Smooth muscle cell (in vitro differentiated cells): ENCODE data around the gene EIF6. TPM values are rescaled to one million over a fixed set of nuclear protein-coding genes. Genes with fewer than 3 reads are reported as not detected.

Experiments
- DNase-seq: peaks from one replicate; lab custom pipeline; 2025; ENCODE audit not compliant: unreplicated experiment; lab: John Stamatoyannopoulos, UW
- H2AFZ ChIP-seq: fragments of 200-600 bp; sonication (generic); 2 replicates; pipeline ENCODE4 v1.6.0; 2016; ENCODE audit warnings: antibody characterized with exemption, low read depth, mild to moderate bottlenecking
- H3F3A ChIP-seq: fragments of 200-600 bp; sonication (generic); 2 replicates; pipeline ENCODE4 v1.6.0; 2017; ENCODE audit warnings: antibody characterized with exemption, low read depth
- H3K27ac ChIP-seq: fragments of 200-600 bp; sonication (generic); 2 replicates; pipeline ENCODE4 v1.5.1; 2016; ENCODE audit warnings: low read depth, mild to moderate bottlenecking
- H3K27me3 ChIP-seq: fragments of 200-600 bp; sonication (generic); 2 replicates; pipeline ENCODE4 v1.6.1; 2016; ENCODE audit warnings: low read depth, mild to moderate bottlenecking
- H3K36me3 ChIP-seq: fragments of 200-600 bp; sonication (generic); 2 replicates; pipeline ENCODE4 v1.5.1; 2016; ENCODE audit warnings: low read depth
- H3K4me1 ChIP-seq: fragments of 200-600 bp; sonication (generic); 2 replicates; pipeline ENCODE4 v1.5.1; 2016; ENCODE audit warnings: low read depth
- H3K4me2 ChIP-seq: fragments of 200-600 bp; sonication (generic); 2 replicates; pipeline ENCODE4 v1.6.0; 2016; ENCODE audit warnings: mild to moderate bottlenecking
- H3K4me3 ChIP-seq: fragments of 200-600 bp; sonication (generic); 2 replicates; pipeline ENCODE4 v1.5.1; 2016; ENCODE audit warnings: mild to moderate bottlenecking
- H3K79me2 ChIP-seq: fragments of 200-600 bp; sonication (generic); 2 replicates; pipeline ENCODE4 v1.6.0; 2016; ENCODE audit warnings: low read depth, mild to moderate bottlenecking
- H3K9ac ChIP-seq: fragments of 200-600 bp; sonication (generic); 2 replicates; pipeline ENCODE4 v1.6.0; 2016; ENCODE audit warnings: low read depth
- H3K9me3 ChIP-seq: fragments of 200-600 bp; sonication (generic); replicated peaks from 2 replicates; pipeline ENCODE4 v1.5.1; 2016; ENCODE audit warnings: low read depth
- H4K20me1 ChIP-seq: fragments of 200-600 bp; sonication (generic); 2 replicates; pipeline ENCODE4 v1.6.0; 2016; ENCODE audit warnings: low read depth
- WGBS: methylation state at CpG from one replicate; pipeline ENCODE4 v1.1.7; 2016; ENCODE audit warnings: low lambda C conversion rate; 5-methylcytosine and 5-hydroxymethylcytosine counted together
- polyA plus RNA-seq: library from polyadenylated mRNA; unstranded; fragments of >200 nt; fragmentation: Nextera tagmentation; extraction: Ambion mirVana; gene quantifications from 2 replicates; pipeline ENCODE4 v1.2.1, GENCODE V29; 2016
- total RNA-seq: library from RNA; depleted of rRNA; stranded (reverse); fragments of >200 nt; gene quantifications from 2 replicates; pipeline ENCODE4 v1.2.3, GENCODE V29; 2014
- TF ChIP-seq, protein P1 (sequence below): fragments of 200-600 bp; sonication (generic); IDR thresholded peaks from 2 replicates; pipeline ENCODE4 v1.5.1; 2017; ENCODE audit warnings: borderline replicate concordance, mild to moderate bottlenecking, antibody characterized with exemption; ENCODE audit not compliant: insufficient read depth, poor library complexity, severe bottlenecking

The EIF6 gene
- total and polyA plus RNA-seq, 2 experiments from 2014 or later, result 110 to 179 TPM

DNA sequence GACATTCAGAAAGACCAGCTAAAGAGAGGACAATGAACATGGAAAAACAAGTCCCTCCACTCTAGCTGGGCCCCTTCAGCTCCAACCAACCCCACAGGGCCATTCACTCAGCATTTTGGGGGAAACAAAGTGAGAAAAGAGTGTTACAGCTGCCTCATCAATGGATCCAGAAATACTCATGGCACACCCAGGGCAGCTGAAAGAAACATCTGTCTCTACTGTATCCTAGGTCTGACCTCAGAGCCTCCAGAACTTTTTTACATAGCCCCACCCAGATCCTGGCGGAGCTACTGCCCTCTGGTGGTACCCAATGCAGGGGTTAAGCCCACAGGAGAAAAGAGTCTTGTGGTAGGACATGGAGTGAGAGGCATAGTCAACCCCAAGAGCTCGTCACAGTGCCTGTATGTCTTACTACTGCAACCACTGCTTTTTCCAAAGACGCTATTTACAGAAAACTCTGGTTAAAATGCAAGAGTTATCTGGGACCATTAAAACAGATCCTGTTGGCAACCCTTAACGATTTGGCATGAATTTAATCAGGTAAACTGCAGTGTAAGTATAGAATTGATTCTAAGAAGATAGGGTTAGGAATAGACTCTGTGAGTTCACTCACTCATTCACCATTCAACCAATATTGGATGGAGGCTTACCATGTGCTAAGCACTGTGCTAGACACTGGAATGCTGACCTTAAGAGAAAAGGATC, 45.0 kb upstream of the EIF6 start:
- Histone ChIP-seq H3F3A (peaks cover 22% of the 10 kb centered on the region), H3K9me3 (no peaks in the 10 kb centered on the region), H3K4me1 (peaks cover 9% of the 10 kb centered on the region), H3K27me3 (no peaks in the 10 kb centered on the region), H3K9ac (no peak overlapping the region), H3K36me3 (no peaks in the 10 kb centered on the region), H2AFZ (no peak overlapping the region), H3K79me2 (no peaks in the 10 kb centered on the region), H3K4me3 (no peak overlapping the region), H3K4me2 (peak overlapping the region; percentile 20), H4K20me1 (no peaks in the 10 kb centered on the region), H3K27ac (peak overlapping the region; percentile 75)
- 60% methylated on average over 4 of the region's 4 CpGs for WGBS
- TF ChIP-seq, protein P1, sequence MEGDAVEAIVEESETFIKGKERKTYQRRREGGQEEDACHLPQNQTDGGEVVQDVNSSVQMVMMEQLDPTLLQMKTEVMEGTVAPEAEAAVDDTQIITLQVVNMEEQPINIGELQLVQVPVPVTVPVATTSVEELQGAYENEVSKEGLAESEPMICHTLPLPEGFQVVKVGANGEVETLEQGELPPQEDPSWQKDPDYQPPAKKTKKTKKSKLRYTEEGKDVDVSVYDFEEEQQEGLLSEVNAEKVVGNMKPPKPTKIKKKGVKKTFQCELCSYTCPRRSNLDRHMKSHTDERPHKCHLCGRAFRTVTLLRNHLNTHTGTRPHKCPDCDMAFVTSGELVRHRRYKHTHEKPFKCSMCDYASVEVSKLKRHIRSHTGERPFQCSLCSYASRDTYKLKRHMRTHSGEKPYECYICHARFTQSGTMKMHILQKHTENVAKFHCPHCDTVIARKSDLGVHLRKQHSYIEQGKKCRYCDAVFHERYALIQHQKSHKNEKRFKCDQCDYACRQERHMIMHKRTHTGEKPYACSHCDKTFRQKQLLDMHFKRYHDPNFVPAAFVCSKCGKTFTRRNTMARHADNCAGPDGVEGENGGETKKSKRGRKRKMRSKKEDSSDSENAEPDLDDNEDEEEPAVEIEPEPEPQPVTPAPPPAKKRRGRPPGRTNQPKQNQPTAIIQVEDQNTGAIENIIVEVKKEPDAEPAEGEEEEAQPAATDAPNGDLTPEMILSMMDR, result peak; percentile 50
- no peak for DNase-seq

DNA sequence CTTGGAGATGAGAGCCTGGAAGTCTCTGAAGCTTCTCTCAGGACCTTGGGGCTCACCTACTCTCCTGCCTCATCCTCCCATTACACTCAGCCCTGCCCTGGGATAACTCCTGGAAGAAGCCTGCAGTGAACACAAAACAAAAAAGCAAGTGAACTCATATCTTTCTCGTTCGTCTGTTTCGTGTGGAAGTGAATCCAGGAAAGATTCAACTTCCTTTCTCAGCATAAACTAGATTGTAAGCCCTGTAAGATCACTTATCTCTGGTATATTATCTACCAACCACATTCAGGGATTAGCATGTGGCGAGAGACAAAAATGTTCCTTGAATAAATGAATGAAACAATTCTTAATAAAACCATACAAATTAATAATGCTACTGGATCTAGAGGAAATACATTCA, 44.1 kb upstream of the EIF6 start:
- no peaks in the 10 kb centered on the region for H3K36me3 ChIP-seq
- no peak overlapping the region for H3K9ac ChIP-seq
- no peak overlapping the region for H3K4me3 ChIP-seq
- no peak for DNase-seq
- peaks cover 9% of the 10 kb centered on the region for H3K4me1 ChIP-seq
- no peak overlapping the region for H2AFZ ChIP-seq
- peak overlapping the region; percentile 75 for H3K27ac ChIP-seq
- WGBS, result 19% methylated on average over 4 of the region's 4 CpGs
- no peaks in the 10 kb centered on the region for H3K27me3 ChIP-seq
- no peaks in the 10 kb centered on the region for H4K20me1 ChIP-seq
- TF ChIP-seq, protein P1, result no peak
- peak overlapping the region; percentile 59 for H3K4me2 ChIP-seq
- no peaks in the 10 kb centered on the region for H3K79me2 ChIP-seq
- no peaks in the 10 kb centered on the region for H3K9me3 ChIP-seq
- H3F3A ChIP-seq, result peaks cover 22% of the 10 kb centered on the region

DNA sequence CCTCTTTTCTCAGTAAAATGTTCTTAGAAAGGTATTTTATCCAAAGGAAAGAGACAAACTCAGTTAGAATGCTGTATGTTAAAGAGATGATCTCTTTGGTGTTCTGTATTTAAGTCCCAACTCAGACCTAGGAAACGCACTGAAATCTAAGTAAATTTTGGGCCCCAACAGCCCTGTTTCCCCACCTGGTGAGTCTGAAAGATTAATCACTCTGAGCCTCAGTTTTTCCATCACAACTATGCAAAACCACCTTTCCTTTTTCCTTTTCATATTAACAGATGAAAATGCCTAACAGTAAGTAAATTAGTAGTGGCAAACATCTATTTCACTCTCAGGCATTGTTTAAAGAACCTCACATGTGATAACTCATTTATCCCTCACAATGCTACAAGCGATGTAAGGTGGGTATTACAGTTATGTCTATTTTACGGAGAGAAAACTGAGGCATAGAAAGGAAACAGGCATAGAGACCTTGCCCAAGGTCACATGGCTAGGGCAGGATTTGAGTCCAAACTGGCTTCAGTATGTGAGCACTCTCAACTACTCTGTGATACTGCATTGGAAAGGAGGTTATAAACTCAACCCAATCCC, 43.6 kb upstream of the EIF6 start:
- Histone ChIP-seq H3K4me3 (no peak overlapping the region), H3F3A (peaks cover 22% of the 10 kb centered on the region), H3K4me1 (peaks cover 9% of the 10 kb centered on the region), H3K27me3 (no peaks in the 10 kb centered on the region), H3K27ac (peak overlapping the region; percentile 75), H3K79me2 (no peaks in the 10 kb centered on the region), H2AFZ (no peak overlapping the region), H3K9me3 (no peaks in the 10 kb centered on the region), H3K4me2 (peak overlapping the region; percentile 59), H4K20me1 (no peaks in the 10 kb centered on the region), H3K36me3 (no peaks in the 10 kb centered on the region), H3K9ac (no peak overlapping the region)
- DNase-seq, result no peak
- TF ChIP-seq, protein P1, result no peak
- WGBS, result 96% methylated on average over 3 of the region's 3 CpGs
